ENCODE measurements around the gene PPP2R2C.

Gene PPP2R2C

GRCh38 chr4:6453688-6453990, 18.8 kb downstream of the PPP2R2C start:
- TF ChIP-seq, protein P1, sequence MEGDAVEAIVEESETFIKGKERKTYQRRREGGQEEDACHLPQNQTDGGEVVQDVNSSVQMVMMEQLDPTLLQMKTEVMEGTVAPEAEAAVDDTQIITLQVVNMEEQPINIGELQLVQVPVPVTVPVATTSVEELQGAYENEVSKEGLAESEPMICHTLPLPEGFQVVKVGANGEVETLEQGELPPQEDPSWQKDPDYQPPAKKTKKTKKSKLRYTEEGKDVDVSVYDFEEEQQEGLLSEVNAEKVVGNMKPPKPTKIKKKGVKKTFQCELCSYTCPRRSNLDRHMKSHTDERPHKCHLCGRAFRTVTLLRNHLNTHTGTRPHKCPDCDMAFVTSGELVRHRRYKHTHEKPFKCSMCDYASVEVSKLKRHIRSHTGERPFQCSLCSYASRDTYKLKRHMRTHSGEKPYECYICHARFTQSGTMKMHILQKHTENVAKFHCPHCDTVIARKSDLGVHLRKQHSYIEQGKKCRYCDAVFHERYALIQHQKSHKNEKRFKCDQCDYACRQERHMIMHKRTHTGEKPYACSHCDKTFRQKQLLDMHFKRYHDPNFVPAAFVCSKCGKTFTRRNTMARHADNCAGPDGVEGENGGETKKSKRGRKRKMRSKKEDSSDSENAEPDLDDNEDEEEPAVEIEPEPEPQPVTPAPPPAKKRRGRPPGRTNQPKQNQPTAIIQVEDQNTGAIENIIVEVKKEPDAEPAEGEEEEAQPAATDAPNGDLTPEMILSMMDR (IDR thresholded peaks at IDR 0.05; ENCODE audit: insufficient read depth, missing control alignments) = no peak
- DNase-seq (ENCODE audit: insufficient read length, low spot score) (no peak), FAIRE-seq (no peak)

- TF ChIP-seq, protein P1 (IDR thresholded peaks at IDR 0.05; ENCODE audit: insufficient read depth, missing control alignments) = no peak
- DNase-seq (ENCODE audit: insufficient read length, low spot score) (no peak), FAIRE-seq (no peak)
Measured at GRCh38 chr4:6452897-6453687, 19.3 kb downstream of the PPP2R2C start.

DNA sequence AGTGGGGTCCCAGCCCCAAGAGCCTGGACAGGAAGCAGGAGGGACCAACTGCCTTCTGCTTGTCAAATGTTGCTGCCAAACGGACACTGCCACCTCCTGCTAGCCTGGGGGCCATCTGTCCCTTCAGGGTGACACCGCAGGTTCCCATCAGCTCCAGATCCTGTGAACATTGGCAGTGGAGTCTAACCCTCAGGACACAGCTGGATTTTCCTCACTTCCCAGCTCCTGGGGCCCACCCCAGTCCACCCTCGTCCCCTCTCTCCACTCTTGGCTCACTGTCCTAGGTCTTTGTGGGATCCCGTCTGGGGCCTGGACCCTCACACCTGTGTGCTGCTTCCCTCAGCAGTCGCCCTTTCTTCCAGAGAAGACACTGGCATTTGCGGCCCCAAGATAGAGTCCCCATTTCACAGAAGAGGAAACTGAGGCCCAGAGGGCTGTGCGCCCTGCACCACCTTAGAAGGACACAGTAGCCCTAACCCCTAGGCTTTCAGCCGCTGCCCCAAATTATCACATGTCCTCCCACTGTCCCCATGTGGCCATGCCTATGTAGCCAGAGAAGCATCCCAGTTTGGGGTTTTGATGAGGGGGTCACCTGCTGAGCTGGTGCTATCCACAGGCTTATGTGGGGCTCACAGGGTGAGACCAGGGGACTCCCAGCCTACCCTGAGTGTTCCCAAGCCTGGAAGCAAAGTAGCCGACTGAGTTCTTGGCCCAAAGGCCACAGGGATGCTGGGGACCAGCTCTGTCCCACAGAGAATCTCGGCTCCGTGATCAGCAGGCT, 20.1 kb downstream of the PPP2R2C start:
- TF ChIP-seq, protein P1 (IDR thresholded peaks at IDR 0.05; ENCODE audit: insufficient read depth, missing control alignments) = no peak
- no peak for DNase-seq (ENCODE audit: insufficient read length, low spot score)
- FAIRE-seq = no peak

DNA sequence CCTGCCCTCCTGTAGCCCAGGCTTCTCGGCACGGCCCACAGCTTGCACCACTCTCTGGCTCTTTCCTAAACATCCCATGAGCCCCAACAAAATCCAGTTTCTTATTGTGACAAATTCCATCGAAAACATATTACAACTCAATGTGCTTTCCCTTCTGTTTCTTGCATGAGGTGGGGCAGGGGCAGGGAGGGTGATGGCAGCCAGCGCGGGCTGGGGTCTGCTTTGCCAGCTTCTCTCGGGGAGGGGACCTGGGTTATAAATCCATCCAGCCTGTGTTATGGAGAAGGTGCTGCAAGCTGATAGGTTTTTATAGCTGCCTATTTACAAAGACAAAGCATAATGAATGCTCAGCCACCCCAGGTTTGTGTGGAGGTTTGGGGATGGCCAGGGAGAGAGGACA, 21.1 kb downstream of the PPP2R2C start:
- no peak for FAIRE-seq
- TF ChIP-seq, protein P1 (IDR thresholded peaks at IDR 0.05; ENCODE audit: insufficient read depth, missing control alignments) = no peak
- DNase-seq (ENCODE audit: insufficient read length, low spot score) = no peak

GRCh38 chr4:6450709-6451108, 21.7 kb downstream of the PPP2R2C start:
- FAIRE-seq (no peak), DNase-seq (ENCODE audit: insufficient read length, low spot score) (no peak)
- TF ChIP-seq, protein P1 (IDR thresholded peaks at IDR 0.05; ENCODE audit: insufficient read depth, missing control alignments) = no peak

- FAIRE-seq (no peak), DNase-seq (ENCODE audit: insufficient read length, low spot score) (no peak)
- TF ChIP-seq, protein P1 (IDR thresholded peaks at IDR 0.05; ENCODE audit: insufficient read depth, missing control alignments) = no peak
Measured at GRCh38 chr4:6449746-6450369, 22.6 kb downstream of the PPP2R2C start.

Measured in D721Med (cell line).